T-helper 1 cell (primary cell): ENCODE data around the gene HTT.
A peak's percentile ranks its signal among the peaks of the same experiment; 100 is the strongest.
"Not testable (repeated sequence)": the region's sequence is repeated elsewhere in the genome, so short reads cannot be mapped to it uniquely, and the experiment has no call there.

Experiments used
- DNase-seq, 5 donors: peaks; one replicate each; pipeline ENCODE4 v3.0.0-alpha.2; 2012 to 2020

The HTT gene

GRCh38 chr4:3046623-3047022, 27.9 kb upstream of the HTT start:
- no peak for DNase-seq

GRCh38 chr4:3047464-3048286, 26.8 kb upstream of the HTT start:
- peak; percentile 53 to 86 (median 62) for DNase-seq

- DNase-seq: not testable (repeated sequence)
Measured at GRCh38 chr4:3051141-3051897, 23.2 kb upstream of the HTT start.

- no peak for DNase-seq
Measured at GRCh38 chr4:3054169-3054759, 20.2 kb upstream of the HTT start.

- DNase-seq: no peak
Measured at GRCh38 chr4:3059943-3060342, 14.5 kb upstream of the HTT start.

- no peak for DNase-seq
Measured at GRCh38 chr4:3060946-3061345, 13.5 kb upstream of the HTT start.

GRCh38 chr4:3062471-3062870, 12.0 kb upstream of the HTT start:
- no peak for DNase-seq

GRCh38 chr4:3065551-3065950, 8.9 kb upstream of the HTT start:
- no peak for DNase-seq

- no peak for DNase-seq
Measured at GRCh38 chr4:3066836-3067400, 7.6 kb upstream of the HTT start.

GRCh38 chr4:3067473-3068001, 6.9 kb upstream of the HTT start:
- DNase-seq: no peak

- no peak for DNase-seq
Measured at GRCh38 chr4:3069661-3070199, 4.8 kb upstream of the HTT start.

- DNase-seq: no peak
Measured at GRCh38 chr4:3070709-3071500, 3.6 kb upstream of the HTT start.

- no peak for DNase-seq
Measured at GRCh38 chr4:3071811-3072210, 2.7 kb upstream of the HTT start.

GRCh38 chr4:3073158-3074077, 1.1 kb upstream of the HTT start:
- DNase-seq: peak in 1 of 5 donors; percentile 8

GRCh38 chr4:3074846-3075651, 568 bp downstream of the HTT start:
- peak in 4 of 5 donors; percentile 19 to 41 (median 28) for DNase-seq

GRCh38 chr4:3075652-3075981, 1.1 kb downstream of the HTT start:
- no peak for DNase-seq

- DNase-seq: peak in 1 of 5 donors; percentile 34
Measured at GRCh38 chr4:3077796-3078195, 3.3 kb downstream of the HTT start.

GRCh38 chr4:3079694-3080123, 5.2 kb downstream of the HTT start:
- DNase-seq: no peak

- no peak for DNase-seq
Measured at GRCh38 chr4:3082925-3083515, 8.5 kb downstream of the HTT start.

GRCh38 chr4:3083732-3084131, 9.3 kb downstream of the HTT start:
- no peak for DNase-seq
